Smooth muscle cell (in vitro differentiated cells): ENCODE results near the gene NT5C3A. TPM values are rescaled to one million over a fixed set of nuclear protein-coding genes. Genes with fewer than 3 reads are reported as not detected.
"Not testable (repeated sequence)": the region's sequence is repeated elsewhere in the genome, so short reads cannot be mapped to it uniquely, and the experiment has no call there.

ENCODE experiments used
- DNase-seq: peaks from one replicate; lab custom pipeline; 2025; ENCODE audit not compliant: unreplicated experiment; lab: John Stamatoyannopoulos, UW
- H2AFZ ChIP-seq: fragments of 200-600 bp; sonication (generic); 2 replicates; pipeline ENCODE4 v1.6.0; 2016; ENCODE audit warnings: antibody characterized with exemption, low read depth, mild to moderate bottlenecking
- H3F3A ChIP-seq: fragments of 200-600 bp; sonication (generic); 2 replicates; pipeline ENCODE4 v1.6.0; 2017; ENCODE audit warnings: antibody characterized with exemption, low read depth
- H3K27ac ChIP-seq: fragments of 200-600 bp; sonication (generic); 2 replicates; pipeline ENCODE4 v1.5.1; 2016; ENCODE audit warnings: low read depth, mild to moderate bottlenecking
- H3K27me3 ChIP-seq: fragments of 200-600 bp; sonication (generic); 2 replicates; pipeline ENCODE4 v1.6.1; 2016; ENCODE audit warnings: low read depth, mild to moderate bottlenecking
- H3K36me3 ChIP-seq: fragments of 200-600 bp; sonication (generic); 2 replicates; pipeline ENCODE4 v1.5.1; 2016; ENCODE audit warnings: low read depth
- H3K4me1 ChIP-seq: fragments of 200-600 bp; sonication (generic); 2 replicates; pipeline ENCODE4 v1.5.1; 2016; ENCODE audit warnings: low read depth
- H3K4me2 ChIP-seq: fragments of 200-600 bp; sonication (generic); 2 replicates; pipeline ENCODE4 v1.6.0; 2016; ENCODE audit warnings: mild to moderate bottlenecking
- H3K4me3 ChIP-seq: fragments of 200-600 bp; sonication (generic); 2 replicates; pipeline ENCODE4 v1.5.1; 2016; ENCODE audit warnings: mild to moderate bottlenecking
- H3K79me2 ChIP-seq: fragments of 200-600 bp; sonication (generic); 2 replicates; pipeline ENCODE4 v1.6.0; 2016; ENCODE audit warnings: low read depth, mild to moderate bottlenecking
- H3K9ac ChIP-seq: fragments of 200-600 bp; sonication (generic); 2 replicates; pipeline ENCODE4 v1.6.0; 2016; ENCODE audit warnings: low read depth
- H3K9me3 ChIP-seq: fragments of 200-600 bp; sonication (generic); replicated peaks from 2 replicates; pipeline ENCODE4 v1.5.1; 2016; ENCODE audit warnings: low read depth
- H4K20me1 ChIP-seq: fragments of 200-600 bp; sonication (generic); 2 replicates; pipeline ENCODE4 v1.6.0; 2016; ENCODE audit warnings: low read depth
- CTCF ChIP-seq: fragments of 200-600 bp; sonication (generic); IDR thresholded peaks from 2 replicates; pipeline ENCODE4 v1.5.1; 2017; ENCODE audit warnings: borderline replicate concordance, mild to moderate bottlenecking, antibody characterized with exemption; ENCODE audit not compliant: insufficient read depth, poor library complexity, severe bottlenecking
- WGBS: methylation state at CpG from one replicate; pipeline ENCODE4 v1.1.7; 2016; ENCODE audit warnings: low lambda C conversion rate; 5-methylcytosine and 5-hydroxymethylcytosine counted together
- polyA plus RNA-seq: library from polyadenylated mRNA; unstranded; fragments of >200 nt; fragmentation: Nextera tagmentation; extraction: Ambion mirVana; gene quantifications from 2 replicates; pipeline ENCODE4 v1.2.1, GENCODE V29; 2016
- total RNA-seq: library from RNA; depleted of rRNA; stranded (reverse); fragments of >200 nt; gene quantifications from 2 replicates; pipeline ENCODE4 v1.2.3, GENCODE V29; 2014

Gene NT5C3A
- total and polyA plus RNA-seq, 2 experiments from 2014 or later = 12.9 to 25.4 TPM

GRCh38 chr7:33101906-33102305 is 39.3 kb upstream of the NT5C3A start:
- WGBS = 98% methylated on average over 3 of the region's 3 CpGs
- Histone ChIP-seq H4K20me1 (peaks cover 64% of the 10 kb centered on the region), H3K36me3 (peaks cover 18% of the 10 kb centered on the region), H3K9ac (no peak overlapping the region), H3K9me3 (no peaks in the 10 kb centered on the region), H3K79me2 (peaks cover 46% of the 10 kb centered on the region), H2AFZ (no peak overlapping the region), H3K4me3 (no peak overlapping the region), H3K4me2 (no peak overlapping the region), H3K27ac (no peak overlapping the region), H3K4me1 (no peaks in the 10 kb centered on the region), H3K27me3 (no peaks in the 10 kb centered on the region), H3F3A (peaks cover 3% of the 10 kb centered on the region)
- TF ChIP-seq CTCF = no peak
- no peak for DNase-seq

GRCh38 chr7:33100770-33101169 is 38.2 kb upstream of the NT5C3A start:
- 94% methylated on average over 3 of the region's 3 CpGs for WGBS

GRCh38 chr7:33099154-33099940 is 36.8 kb upstream of the NT5C3A start:
- no peak overlapping the region for H3K4me3 ChIP-seq
- peaks cover 3% of the 10 kb centered on the region for H3F3A ChIP-seq
- peaks cover 40% of the 10 kb centered on the region for H4K20me1 ChIP-seq
- H3K9me3 ChIP-seq = no peaks in the 10 kb centered on the region
- no peak for TF ChIP-seq CTCF
- 82% methylated on average over 4 of the region's 4 CpGs for WGBS
- no peaks in the 10 kb centered on the region for H3K4me1 ChIP-seq
- no peak overlapping the region for H2AFZ ChIP-seq
- H3K4me2 ChIP-seq = no peak overlapping the region
- H3K36me3 ChIP-seq = peaks cover 34% of the 10 kb centered on the region
- H3K9ac ChIP-seq = no peak overlapping the region
- H3K79me2 ChIP-seq = peaks cover 22% of the 10 kb centered on the region
- no peak for DNase-seq
- no peak overlapping the region for H3K27ac ChIP-seq
- no peaks in the 10 kb centered on the region for H3K27me3 ChIP-seq

More at GRCh38 chr7:33100770-33101169, 38.2 kb upstream of the NT5C3A start:
- no peaks in the 10 kb centered on the region for H3K4me1 ChIP-seq
- H3K36me3 ChIP-seq = peaks cover 28% of the 10 kb centered on the region
- H3K27ac ChIP-seq = no peak overlapping the region
- peaks cover 35% of the 10 kb centered on the region for H3K79me2 ChIP-seq
- no peaks in the 10 kb centered on the region for H3K27me3 ChIP-seq
- TF ChIP-seq CTCF = no peak
- H3F3A ChIP-seq = peaks cover 3% of the 10 kb centered on the region
- H3K4me2 ChIP-seq = no peak overlapping the region
- no peak overlapping the region for H2AFZ ChIP-seq
- no peaks in the 10 kb centered on the region for H3K9me3 ChIP-seq
- peaks cover 52% of the 10 kb centered on the region for H4K20me1 ChIP-seq
- DNase-seq = no peak
- no peak overlapping the region for H3K4me3 ChIP-seq
- H3K9ac ChIP-seq = no peak overlapping the region

GRCh38 chr7:33094745-33095275 is 32.2 kb upstream of the NT5C3A start:
- not testable (repeated sequence) for H3K4me1 ChIP-seq, H3F3A ChIP-seq, H4K20me1 ChIP-seq, H3K9me3 ChIP-seq, H3K9ac ChIP-seq, H3K27ac ChIP-seq, H2AFZ ChIP-seq, H3K4me3 ChIP-seq, H3K4me2 ChIP-seq, H3K27me3 ChIP-seq, DNase-seq, H3K79me2 ChIP-seq
- WGBS = 95% methylated on average over 6 of the region's 6 CpGs
- peaks cover 29% of the 10 kb centered on the region for H3K36me3 ChIP-seq
